GM12801 (cell line): ENCODE data around the gene SEMA3B.

Experiments
- CTCF ChIP-seq: IDR thresholded peaks from one replicate; pipeline ENCODE4 v1.5.1; 2011; ENCODE audit warnings: control low read depth; ENCODE audit not compliant: insufficient read length; ENCODE audit errors: extremely low read depth

The SEMA3B gene

GRCh38 chr3:50261505-50261904, 7.4 kb upstream of the SEMA3B start:
- no peak for TF ChIP-seq CTCF

GRCh38 chr3:50262778-50263177, 6.2 kb upstream of the SEMA3B start:
- no peak for TF ChIP-seq CTCF

GRCh38 chr3:50263478-50264382, 5.2 kb upstream of the SEMA3B start:
- no peak for TF ChIP-seq CTCF

- TF ChIP-seq CTCF, result no peak
Measured at GRCh38 chr3:50264383-50264963, 4.5 kb upstream of the SEMA3B start.

- no peak for TF ChIP-seq CTCF
Measured at GRCh38 chr3:50264964-50265485, 3.9 kb upstream of the SEMA3B start.

- TF ChIP-seq CTCF, result no peak
Measured at GRCh38 chr3:50265571-50265970, 3.4 kb upstream of the SEMA3B start.

GRCh38 chr3:50266017-50266416, 2.9 kb upstream of the SEMA3B start:
- TF ChIP-seq CTCF, result no peak
